Keratinocyte (primary cell): Measurements from ENCODE around the gene ENGASE. TPM values are rescaled to one million over a fixed set of nuclear protein-coding genes. Genes with fewer than 3 reads are reported as not detected.

Source experiments
- DNase-seq: peaks from one replicate; pipeline ENCODE4 v3.0.0-alpha.2; 2011; ENCODE audit warnings: low read depth, missing footprints, low spot score
- FAIRE-seq: peaks from 2 replicates; lab custom pipeline; 2011; peaks lifted over from hg19 to GRCh38; lab: Jason Lieb, UNC
- H2AFZ ChIP-seq: 2 replicates; pipeline ENCODE4 v1.6.0; 2012; ENCODE audit warnings: low read length, control low read depth, inconsistent platforms; ENCODE audit not compliant: control insufficient read depth
- H3K27ac ChIP-seq: 2 replicates; pipeline ENCODE4 v1.5.1; 2011; ENCODE audit warnings: low read length; ENCODE audit not compliant: control insufficient read depth, insufficient read depth
- H3K27me3 ChIP-seq: 3 replicates; pipeline ENCODE4 v1.6.0; 2011; ENCODE audit warnings: low read length; ENCODE audit not compliant: control insufficient read depth, insufficient read depth; ENCODE audit errors: extremely low read depth
- H3K36me3 ChIP-seq, 2 experiments: 2 replicates in 1 of 2; 3 replicates in 1 of 2; pipeline ENCODE4 v1.5.1; 2011; ENCODE audit warnings: low read length in 2 of 2, mild to moderate bottlenecking in 1 of 2; ENCODE audit not compliant: control insufficient read depth in 2 of 2, insufficient read depth in 2 of 2; ENCODE audit errors: extremely low read depth in 1 of 2
- H3K4me1 ChIP-seq: 3 replicates; pipeline ENCODE4 v1.5.1; 2011; ENCODE audit warnings: low read length; ENCODE audit not compliant: control insufficient read depth, insufficient read depth; ENCODE audit errors: extremely low read depth
- H3K4me2 ChIP-seq: 3 replicates; pipeline ENCODE4 v1.6.0; 2011; ENCODE audit warnings: low read depth, low read length; ENCODE audit not compliant: control insufficient read depth, insufficient read depth; ENCODE audit errors: extremely low read depth
- H3K4me3 ChIP-seq, 3 experiments: fragments of 200-600 bp in 1 of 3; sonication (generic) in 1 of 3; 2 replicates in 2 of 3; 3 replicates in 1 of 3; pipeline ENCODE4 v1.5.1; 2011 to 2016; ENCODE audit warnings: low read length in 3 of 3, mild to moderate bottlenecking in 3 of 3, control low read depth in 2 of 3, inconsistent platforms in 1 of 3, low read depth in 1 of 3, mixed read lengths in 1 of 3, mixed run types in 1 of 3, moderate library complexity in 1 of 3; ENCODE audit not compliant: control insufficient read depth in 2 of 3, insufficient read depth in 2 of 3; ENCODE audit errors: extremely low read depth in 1 of 3
- H3K79me2 ChIP-seq: 2 replicates; pipeline ENCODE4 v1.6.0; 2012; ENCODE audit warnings: low read length; ENCODE audit not compliant: control insufficient read depth, insufficient read depth
- H3K9ac ChIP-seq: 3 replicates; pipeline ENCODE4 v1.6.0; 2011; ENCODE audit warnings: low read length; ENCODE audit not compliant: control insufficient read depth, insufficient read depth; ENCODE audit errors: extremely low read depth
- H3K9me1 ChIP-seq: 3 replicates; pipeline ENCODE4 v1.6.0; 2011; ENCODE audit warnings: low read length; ENCODE audit not compliant: control insufficient read depth, insufficient read depth; ENCODE audit errors: extremely low read depth
- H3K9me3 ChIP-seq: 2 replicates; pipeline ENCODE4 v1.5.1; 2012; ENCODE audit warnings: low read depth, low read length; ENCODE audit not compliant: control insufficient read depth
- H4K20me1 ChIP-seq: 3 replicates; pipeline ENCODE4 v1.6.0; 2011; ENCODE audit warnings: low read length; ENCODE audit not compliant: control insufficient read depth, insufficient read depth; ENCODE audit errors: extremely low read depth
- EZH2 ChIP-seq: IDR thresholded peaks from one replicate; pipeline ENCODE4 v1.6.1; 2012; ENCODE audit warnings: inconsistent platforms, mild to moderate bottlenecking, low read length, moderate library complexity
- dilution Hi-C: fragments of 300-500 bp; cut with MboI; formaldehyde crosslinking; loops from one replicate; pipeline ENCODE4 v1.7.0; 2020; ENCODE audit warnings: low sequenced_read_pairs; ENCODE audit not compliant: extremely low pct_ligation_motif_present
- polyA plus RNA-seq, 5 experiments: library from polyadenylated mRNA; depleted of rRNA in 3 of 5; stranded (reverse) in 3 of 5; stranded (forward) in 1 of 5; unstranded in 1 of 5; fragments of >200 nt; gene quantifications; 1 replicate in 1 of 5; 2 replicates in 3 of 5; 3 replicates in 1 of 5; pipeline versions ENCODE4 v1.2.1 to v1.2.3, GENCODE V29; 2011 to 2012; ENCODE audit warnings: missing spikeins in 2 of 5, low read depth in 1 of 5, low replicate concordance in 1 of 5
- TF ChIP-seq, protein P1 (sequence below), 3 experiments: IDR thresholded peaks in 1 of 3; conservative IDR thresholded peaks in 1 of 3; optimal IDR thresholded peaks in 1 of 3; 2 replicates in 2 of 3; 3 replicates in 1 of 3; pipeline versions ENCODE3 to v1.5.1; 2011; ENCODE audit warnings: low read length in 3 of 3, mild to moderate bottlenecking in 3 of 3, moderate library complexity in 2 of 3, control low read depth in 1 of 3, inconsistent platforms in 1 of 3; ENCODE audit not compliant: insufficient read depth in 2 of 3; ENCODE audit errors: extremely low read depth in 1 of 3

Gene ENGASE
- polyA plus RNA-seq, 1 donor (not counting 4 experiments of a cell fraction or from before 2014, with no cell fraction given) = 6.6 TPM

DNA sequence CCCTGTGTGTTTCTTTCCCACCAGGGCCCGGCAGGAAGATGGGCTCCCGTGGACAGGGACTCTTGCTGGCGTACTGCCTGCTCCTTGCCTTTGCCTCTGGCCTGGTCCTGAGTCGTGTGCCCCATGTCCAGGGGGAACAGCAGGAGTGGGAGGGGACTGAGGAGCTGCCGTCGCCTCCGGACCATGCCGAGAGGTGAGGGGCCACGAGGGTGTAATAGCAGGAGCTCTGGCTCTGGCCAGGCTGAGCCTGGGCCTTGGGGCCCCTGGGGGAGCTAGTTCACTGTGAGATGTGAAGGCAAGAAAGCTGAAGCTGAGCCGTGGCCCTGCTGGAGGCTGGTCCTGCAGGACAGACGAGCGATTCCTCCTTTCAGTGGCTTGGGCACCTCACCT is 30.7 kb upstream of the ENGASE start:
- DNase-seq = no peak
- TF ChIP-seq, protein P1, sequence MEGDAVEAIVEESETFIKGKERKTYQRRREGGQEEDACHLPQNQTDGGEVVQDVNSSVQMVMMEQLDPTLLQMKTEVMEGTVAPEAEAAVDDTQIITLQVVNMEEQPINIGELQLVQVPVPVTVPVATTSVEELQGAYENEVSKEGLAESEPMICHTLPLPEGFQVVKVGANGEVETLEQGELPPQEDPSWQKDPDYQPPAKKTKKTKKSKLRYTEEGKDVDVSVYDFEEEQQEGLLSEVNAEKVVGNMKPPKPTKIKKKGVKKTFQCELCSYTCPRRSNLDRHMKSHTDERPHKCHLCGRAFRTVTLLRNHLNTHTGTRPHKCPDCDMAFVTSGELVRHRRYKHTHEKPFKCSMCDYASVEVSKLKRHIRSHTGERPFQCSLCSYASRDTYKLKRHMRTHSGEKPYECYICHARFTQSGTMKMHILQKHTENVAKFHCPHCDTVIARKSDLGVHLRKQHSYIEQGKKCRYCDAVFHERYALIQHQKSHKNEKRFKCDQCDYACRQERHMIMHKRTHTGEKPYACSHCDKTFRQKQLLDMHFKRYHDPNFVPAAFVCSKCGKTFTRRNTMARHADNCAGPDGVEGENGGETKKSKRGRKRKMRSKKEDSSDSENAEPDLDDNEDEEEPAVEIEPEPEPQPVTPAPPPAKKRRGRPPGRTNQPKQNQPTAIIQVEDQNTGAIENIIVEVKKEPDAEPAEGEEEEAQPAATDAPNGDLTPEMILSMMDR (optimal IDR thresholded peaks at IDR 0.05 in 1 of 3, IDR thresholded peaks at IDR 0.05 in 1 of 3, conservative IDR thresholded peaks at IDR 0.05 in 1 of 3; ENCODE audit: extremely low read depth in 1 of 3, insufficient read depth in 2 of 3, low read length in 3 of 3) = no peak
- no peak for TF ChIP-seq EZH2
- Histone ChIP-seq H3K9me1 (no peaks in the 10 kb centered on the region), H3K36me3 (no peaks in the 10 kb centered on the region), H3K9me3 (no peaks in the 10 kb centered on the region), H3K4me3 (no peak overlapping the region), H3K27ac (no peak overlapping the region), H3K4me1 (peaks cover 14% of the 10 kb centered on the region), H4K20me1 (no peaks in the 10 kb centered on the region), H2AFZ (no peak overlapping the region), H3K4me2 (no peak overlapping the region), H3K9ac (no peak overlapping the region), H3K79me2 (no peaks in the 10 kb centered on the region), H3K27me3 (peaks cover 4% of the 10 kb centered on the region)
- no peak for FAIRE-seq
- dilution Hi-C loops = loop anchor here (25.0 kb wide), 1 partner anchor 343 kb away; no protein-coding TSS in a partner anchor

DNA sequence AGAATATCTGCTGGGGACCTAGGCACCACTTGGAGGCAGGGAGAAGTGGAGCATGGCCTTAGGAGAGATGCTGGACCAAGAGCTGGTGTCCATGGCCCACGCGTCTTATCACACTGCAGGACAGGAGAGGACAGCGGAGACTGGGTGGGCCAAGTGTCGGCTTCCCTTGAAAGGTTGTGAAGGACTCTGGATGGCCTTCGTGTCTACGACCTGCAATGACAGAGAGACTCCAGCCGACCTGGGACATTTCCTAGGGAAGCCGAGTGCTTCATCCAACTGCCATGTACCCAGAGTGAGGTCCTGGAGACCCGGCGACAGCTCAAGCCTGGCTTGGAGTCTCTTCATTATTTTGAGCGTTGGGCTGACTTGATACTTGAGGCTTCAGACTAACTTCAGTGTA is 30.2 kb upstream of the ENGASE start:
- Histone ChIP-seq H3K9me3 (no peaks in the 10 kb centered on the region), H3K4me2 (no peak overlapping the region), H3K27me3 (peaks cover 4% of the 10 kb centered on the region), H4K20me1 (no peaks in the 10 kb centered on the region), H3K9me1 (no peaks in the 10 kb centered on the region), H3K4me1 (peaks cover 10% of the 10 kb centered on the region), H3K27ac (no peak overlapping the region), H3K9ac (no peak overlapping the region), H3K36me3 (no peaks in the 10 kb centered on the region), H3K4me3 (no peak overlapping the region), H3K79me2 (no peaks in the 10 kb centered on the region), H2AFZ (no peak overlapping the region)
- DNase-seq = no peak
- no peak for FAIRE-seq
- TF ChIP-seq, protein P1 (optimal IDR thresholded peaks at IDR 0.05 in 1 of 3, IDR thresholded peaks at IDR 0.05 in 1 of 3, conservative IDR thresholded peaks at IDR 0.05 in 1 of 3; ENCODE audit: extremely low read depth in 1 of 3, insufficient read depth in 2 of 3, low read length in 3 of 3) = no peak
- no peak for TF ChIP-seq EZH2
- dilution Hi-C loops = loop anchor here (25.0 kb wide), 1 partner anchor 343 kb away; no protein-coding TSS in a partner anchor
